Sigmoid colon (tissue), 4 donors: ENCODE results near the gene SCAMP2.

Experiments
- CTCF ChIP-seq, 4 experiments: fragments of 450-650 bp in 3 of 4; fragments of 200-600 bp in 1 of 4; IDR thresholded peaks; one replicate each; pipeline ENCODE4 v1.5.1; 2016 to 2019; ENCODE audit warnings: antibody characterized with exemption in 4 of 4, mild to moderate bottlenecking in 3 of 4, moderate library complexity in 2 of 4
- EP300 ChIP-seq, 4 donors: sonication (generic); formaldehyde crosslinking; IDR thresholded peaks; one replicate each; pipeline ENCODE4 v1.6.1; 2017; ENCODE audit warnings: antibody characterized with exemption in 4 of 4
- POLR2A ChIP-seq, 2 donors: fragments of 450-650 bp; IDR thresholded peaks; one replicate each; pipeline ENCODE4 v1.6.1; 2016; ENCODE audit warnings: antibody characterized with exemption in 2 of 2, mild to moderate bottlenecking in 2 of 2, moderate library complexity in 2 of 2
- POLR2AphosphoS5 ChIP-seq, 4 donors: sonication (generic); formaldehyde crosslinking; IDR thresholded peaks; one replicate each; pipeline ENCODE4 v1.6.1; 2017; ENCODE audit warnings: antibody characterized with exemption in 4 of 4

GRCh38 chr15:74799255-74799855, 73.8 kb downstream of the SCAMP2 start:
- TF ChIP-seq CTCF (IDR thresholded peaks at IDR 0.05) (no peak), POLR2AphosphoS5 (IDR thresholded peaks at IDR 0.05) (no peak), EP300 (IDR thresholded peaks at IDR 0.05) (no peak), POLR2A (IDR thresholded peaks at IDR 0.05) (no peak)
